HG03060 (cell line): ENCODE results near the gene LEKR1.

Experiments used
- ATAC-seq: cut with Tn5 transposase; IDR thresholded peaks from one replicate; pipeline ENCODE4 v1.9.1; 2021; ENCODE audit warnings: low read depth, moderate number of reproducible peaks; ENCODE audit not compliant: unreplicated experiment

LEKR1 gene

DNA sequence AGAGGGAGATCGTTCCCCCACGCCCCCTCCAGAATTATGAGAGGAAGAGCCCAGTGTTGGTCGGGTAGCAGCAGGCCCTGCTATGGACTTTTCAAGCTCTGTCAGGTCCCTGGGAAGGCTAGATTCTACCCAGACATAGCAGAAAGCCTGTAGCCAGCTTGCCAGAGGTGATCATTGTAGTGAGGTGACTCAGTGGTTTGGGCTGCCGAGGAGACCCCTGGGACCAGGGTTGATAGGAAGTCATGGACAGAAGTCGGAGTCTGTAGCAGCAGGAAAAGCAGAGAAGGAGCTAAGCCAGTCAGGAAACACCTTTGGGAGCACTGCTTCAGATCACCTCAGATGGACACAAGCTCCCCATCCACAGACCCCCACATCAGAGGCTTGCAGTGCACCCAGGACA is 266.1 kb downstream of the LEKR1 start:
- ATAC-seq = no peak

DNA sequence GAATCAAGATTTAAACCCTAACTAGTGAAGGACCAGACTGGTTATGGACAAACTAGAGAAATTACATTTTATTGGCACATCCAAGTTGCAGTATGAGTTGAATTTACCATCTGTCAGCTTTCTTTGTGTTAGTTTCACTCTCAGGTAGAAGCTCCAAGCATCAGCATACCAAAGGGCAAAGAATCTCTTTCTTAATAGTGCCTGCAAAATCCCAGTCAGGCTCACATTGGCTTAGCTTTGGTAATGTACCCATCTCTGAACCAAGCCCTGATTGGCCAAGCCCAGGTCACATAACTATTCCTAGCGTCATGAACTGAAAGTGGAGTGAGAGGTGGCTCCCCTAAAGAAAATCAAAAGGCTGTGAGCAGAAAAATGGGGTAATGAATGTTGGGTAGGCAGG is 266.9 kb downstream of the LEKR1 start:
- no peak for ATAC-seq

DNA sequence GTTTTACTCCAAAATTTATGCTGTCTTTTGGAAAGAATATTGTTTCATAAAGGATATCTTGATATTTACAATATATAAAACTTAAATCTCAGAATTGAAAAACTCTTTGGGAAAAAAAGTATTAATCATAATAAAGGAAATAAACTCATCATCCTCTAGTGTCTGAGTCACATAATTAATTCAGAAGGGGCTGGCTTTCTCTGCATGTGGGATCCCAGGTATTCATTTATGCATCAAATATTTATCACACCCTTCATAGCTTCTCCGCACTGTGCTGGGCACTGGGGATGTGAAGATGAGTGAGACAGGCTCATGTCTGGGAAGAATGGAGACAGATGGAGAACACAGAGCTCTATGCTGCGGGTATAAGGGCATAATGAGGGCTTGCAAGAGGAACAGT is 268.1 kb downstream of the LEKR1 start:
- no peak for ATAC-seq

DNA sequence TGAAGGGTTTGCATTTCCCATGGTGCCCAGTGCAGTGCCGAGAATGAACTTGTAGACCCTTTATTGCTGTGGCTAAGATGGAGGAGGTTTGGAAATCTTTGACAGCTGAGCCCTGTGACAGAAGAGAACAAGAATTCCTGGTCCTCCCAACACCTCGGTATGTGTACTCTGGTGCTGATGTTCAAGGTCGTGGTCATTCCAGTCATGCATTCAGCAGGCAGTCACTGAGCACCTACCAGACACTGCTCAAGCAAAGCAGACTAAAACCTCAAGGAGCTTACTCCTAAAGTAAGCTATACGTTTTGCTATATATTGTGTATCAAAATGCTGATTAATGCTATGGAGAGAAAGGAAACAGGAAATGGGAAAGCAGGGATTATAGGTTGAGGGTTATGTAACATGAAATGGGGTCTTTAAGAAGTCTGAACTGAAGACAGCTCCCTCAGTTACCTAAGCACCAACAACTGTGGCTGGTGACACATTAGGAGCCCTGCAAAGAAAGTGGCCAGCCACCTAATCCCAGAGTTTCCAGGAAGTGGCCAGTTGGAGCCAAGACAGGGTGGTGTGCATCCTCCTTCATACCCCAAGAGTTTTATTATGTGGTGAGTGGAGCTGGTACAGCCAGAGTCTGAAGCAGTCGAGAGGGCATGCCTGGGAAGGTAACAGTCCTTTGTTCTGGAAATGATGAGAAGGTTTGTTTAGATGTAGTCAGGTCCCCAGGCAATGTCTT is 268.8 kb downstream of the LEKR1 start:
- ATAC-seq = no peak
